ENCODE results near the gene FGF18.

GRCh38 chr5:171492781-171493180, 73.3 kb downstream of the FGF18 start:
- TF ChIP-seq, protein P1, sequence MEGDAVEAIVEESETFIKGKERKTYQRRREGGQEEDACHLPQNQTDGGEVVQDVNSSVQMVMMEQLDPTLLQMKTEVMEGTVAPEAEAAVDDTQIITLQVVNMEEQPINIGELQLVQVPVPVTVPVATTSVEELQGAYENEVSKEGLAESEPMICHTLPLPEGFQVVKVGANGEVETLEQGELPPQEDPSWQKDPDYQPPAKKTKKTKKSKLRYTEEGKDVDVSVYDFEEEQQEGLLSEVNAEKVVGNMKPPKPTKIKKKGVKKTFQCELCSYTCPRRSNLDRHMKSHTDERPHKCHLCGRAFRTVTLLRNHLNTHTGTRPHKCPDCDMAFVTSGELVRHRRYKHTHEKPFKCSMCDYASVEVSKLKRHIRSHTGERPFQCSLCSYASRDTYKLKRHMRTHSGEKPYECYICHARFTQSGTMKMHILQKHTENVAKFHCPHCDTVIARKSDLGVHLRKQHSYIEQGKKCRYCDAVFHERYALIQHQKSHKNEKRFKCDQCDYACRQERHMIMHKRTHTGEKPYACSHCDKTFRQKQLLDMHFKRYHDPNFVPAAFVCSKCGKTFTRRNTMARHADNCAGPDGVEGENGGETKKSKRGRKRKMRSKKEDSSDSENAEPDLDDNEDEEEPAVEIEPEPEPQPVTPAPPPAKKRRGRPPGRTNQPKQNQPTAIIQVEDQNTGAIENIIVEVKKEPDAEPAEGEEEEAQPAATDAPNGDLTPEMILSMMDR (IDR thresholded peaks at IDR 0.05; ENCODE audit: low read depth, low read length, missing input control), result no peak
- TF ChIP-seq ATF3 (IDR thresholded peaks at IDR 0.05) (no peak), YY1 (IDR thresholded peaks at IDR 0.05) (no peak), HNF4G (IDR thresholded peaks at IDR 0.05) (no peak), RXRA (IDR thresholded peaks at IDR 0.05) (no peak), TAF1 (conservative IDR thresholded peaks at IDR 0.05) (no peak), EGR1 (IDR thresholded peaks at IDR 0.05; ENCODE audit: low read depth in 2 of 2) (no peak), SP1 (IDR thresholded peaks at IDR 0.05) (no peak), REST (IDR thresholded peaks at IDR 0.05) (no peak)
- TF ChIP-seq, protein P2, sequence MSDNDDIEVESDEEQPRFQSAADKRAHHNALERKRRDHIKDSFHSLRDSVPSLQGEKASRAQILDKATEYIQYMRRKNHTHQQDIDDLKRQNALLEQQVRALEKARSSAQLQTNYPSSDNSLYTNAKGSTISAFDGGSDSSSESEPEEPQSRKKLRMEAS (IDR thresholded peaks at IDR 0.05), result no peak
